B cell (primary cell): ENCODE measurements around the gene ABCA12. TPM values are rescaled to one million over a fixed set of nuclear protein-coding genes. Genes with fewer than 3 reads are reported as not detected.
"Not testable (repeated sequence)": the region's sequence is repeated elsewhere in the genome, so short reads cannot be mapped to it uniquely, and the experiment has no call there.

ENCODE experiments used
- ATAC-seq: fragments of 200-7000 bp; cut with Tn5 transposase; one replicate; pipeline ENCODE4 v1.10.0; 2021; ENCODE audit warnings: low read depth, mild to moderate bottlenecking, moderate number of reproducible peaks, moderate library complexity
- CTCF ChIA-PET: fragments of 350-600 bp; sonication (Branson Sonifier 250); formaldehyde crosslinking; loops from one replicate; lab custom pipeline; 2021; ENCODE audit warnings: antibody characterized with exemption, inconsistent platforms; lab: Charles Lee
- POLR2A ChIA-PET: fragments of 350-600 bp; sonication (Branson Sonifier 250); formaldehyde crosslinking; loops from one replicate; lab custom pipeline; 2021; ENCODE audit warnings: antibody characterized with exemption; lab: Charles Lee
- DNase-seq: peaks from one replicate; pipeline ENCODE4 v3.0.0; 2013
- H2AFZ ChIP-seq: 2 replicates; pipeline ENCODE4 v1.6.1; 2012; ENCODE audit warnings: mild to moderate bottlenecking, low read depth, low read length; ENCODE audit not compliant: insufficient read depth, poor library complexity, severe bottlenecking
- H3K27ac ChIP-seq, 2 donors: 1 replicate in 1 of 2; 2 replicates in 1 of 2; pipeline ENCODE4 v1.5.1; 2012 to 2013; ENCODE audit warnings: low read length in 2 of 2, mild to moderate bottlenecking in 2 of 2, moderate library complexity in 1 of 2
- H3K27me3 ChIP-seq, 4 experiments: fragments of 200-600 bp in 1 of 4; sonication (generic) in 1 of 4; replicated peaks in 1 of 4; 1 replicate in 2 of 4; 2 replicates in 2 of 4; pipeline versions ENCODE4 v1.6.1 to v1.7.0; 2013 to 2016; ENCODE audit warnings: low read length in 3 of 4, mild to moderate bottlenecking in 2 of 4, mixed read lengths in 1 of 4, moderate library complexity in 1 of 4; ENCODE audit not compliant: insufficient read depth in 4 of 4, control insufficient read depth in 3 of 4; ENCODE audit errors: control extremely low read depth in 1 of 4
- H3K36me3 ChIP-seq, 2 experiments: replicated peaks in 1 of 2; 1 replicate in 1 of 2; 2 replicates in 1 of 2; pipeline versions ENCODE4 v1.6.1 to v1.7.1; 2013; ENCODE audit warnings: low read length in 1 of 2; ENCODE audit not compliant: insufficient read depth in 2 of 2, control insufficient read depth in 1 of 2; ENCODE audit errors: control extremely low read depth in 1 of 2, extremely low read depth in 1 of 2
- H3K4me1 ChIP-seq, 2 donors: fragments of 200-600 bp in 1 of 2; sonication (generic) in 1 of 2; 1 replicate in 1 of 2; 2 replicates in 1 of 2; pipeline versions ENCODE4 v1.5.1 to v1.6.1; 2013 to 2017; ENCODE audit warnings: low read length in 2 of 2; ENCODE audit not compliant: control insufficient read depth in 2 of 2, insufficient read depth in 2 of 2
- H3K4me2 ChIP-seq: replicated peaks from 2 replicates; pipeline ENCODE3; 2012; ENCODE audit warnings: mild to moderate bottlenecking, low read depth, low read length; ENCODE audit not compliant: poor library complexity, severe bottlenecking
- H3K4me3 ChIP-seq, 5 experiments: fragments of 200-600 bp in 1 of 5; sonication (generic) in 1 of 5; 1 replicate in 3 of 5; 2 replicates in 2 of 5; pipeline versions ENCODE4 v1.5.1 to v1.7.0; 2011 to 2016; ENCODE audit warnings: low read length in 4 of 5, mild to moderate bottlenecking in 4 of 5, low read depth in 2 of 5, control low read depth in 1 of 5, moderate library complexity in 1 of 5; ENCODE audit not compliant: insufficient read depth in 1 of 5; ENCODE audit errors: control extremely low read depth in 1 of 5, extremely low read depth in 1 of 5
- H3K79me2 ChIP-seq: fragments of 200-600 bp; sonication (generic); one replicate; pipeline ENCODE4 v1.6.0; 2016; ENCODE audit warnings: low read length; ENCODE audit not compliant: control insufficient read depth, insufficient read depth
- H3K9ac ChIP-seq: fragments of 200-600 bp; sonication (generic); 2 replicates; pipeline ENCODE4 v1.6.1; 2017; ENCODE audit warnings: mild to moderate bottlenecking, low read length, moderate library complexity
- H3K9me3 ChIP-seq, 3 donors: one replicate each; pipeline versions ENCODE4 v1.6.1 to v1.7.1; 2013; ENCODE audit warnings: low read length in 2 of 3; ENCODE audit not compliant: control insufficient read depth in 2 of 3, insufficient read depth in 1 of 3; ENCODE audit errors: control extremely low read depth in 1 of 3
- H4K20me1 ChIP-seq: 2 replicates; pipeline ENCODE4 v1.6.0; 2012; ENCODE audit warnings: mild to moderate bottlenecking, low read length; ENCODE audit not compliant: insufficient read depth, control insufficient read depth, poor library complexity, severe bottlenecking
- H3K27ac Mint-ChIP-seq: one replicate; pipeline ENCODE4 v1.8.0; 2021; ENCODE audit warnings: mixed read lengths
- H3K27me3 Mint-ChIP-seq: one replicate; pipeline ENCODE4 v1.8.0; 2021; ENCODE audit warnings: mixed read lengths
- H3K4me1 Mint-ChIP-seq: one replicate; pipeline ENCODE4 v1.8.0; 2021; ENCODE audit warnings: mixed read lengths
- H3K4me3 Mint-ChIP-seq: one replicate; pipeline ENCODE4 v1.8.0; 2021; ENCODE audit warnings: mixed read lengths
- H3K9me3 Mint-ChIP-seq: one replicate; pipeline ENCODE4 v1.8.0; 2022; ENCODE audit warnings: mixed read lengths; ENCODE audit not compliant: insufficient read depth
- EZH2 ChIP-seq: IDR thresholded peaks from 2 replicates; pipeline ENCODE4 v1.6.1; 2012; ENCODE audit warnings: borderline replicate concordance, low read depth, mild to moderate bottlenecking, moderate library complexity, low read length; ENCODE audit not compliant: insufficient read depth, poor library complexity, severe bottlenecking
- WGBS: methylation state at CpG from one replicate; pipeline ENCODE4 v1.1.5; 2013; ENCODE audit warnings: missing lambda C conversion rate; ENCODE audit not compliant: insufficient coverage; 5-methylcytosine and 5-hydroxymethylcytosine counted together
- intact Hi-C: fragments of 100-400 bp; cut with micrococcal nuclease; formaldehyde crosslinking; loops from one replicate; pipeline ENCODE4 v1.10.0; 2022
- polyA plus RNA-seq: library from polyadenylated mRNA; depleted of rRNA; stranded (reverse); fragments of >200 nt; gene quantifications from 2 replicates; pipeline ENCODE4 v1.2.3, GENCODE V29; 2012
- total RNA-seq, 2 donors: library from RNA; stranded (reverse); fragments of 120-200 nt in 1 of 2; gene quantifications; 1 replicate in 1 of 2; 2 replicates in 1 of 2; pipeline versions ENCODE4 v1.2.3 to v1.2.4, GENCODE V29; 2013 to 2022
- TF ChIP-seq, protein P1 (sequence below): fragments of 200-600 bp; IDR thresholded peaks from one replicate; pipeline ENCODE4 v1.8.0; 2022; ENCODE audit warnings: antibody characterized with exemption, mild to moderate bottlenecking

The ABCA12 gene
- total and polyA plus RNA-seq, 2 donors (not counting 1 experiment from before 2014, with no cell fraction given), result not detected

DNA sequence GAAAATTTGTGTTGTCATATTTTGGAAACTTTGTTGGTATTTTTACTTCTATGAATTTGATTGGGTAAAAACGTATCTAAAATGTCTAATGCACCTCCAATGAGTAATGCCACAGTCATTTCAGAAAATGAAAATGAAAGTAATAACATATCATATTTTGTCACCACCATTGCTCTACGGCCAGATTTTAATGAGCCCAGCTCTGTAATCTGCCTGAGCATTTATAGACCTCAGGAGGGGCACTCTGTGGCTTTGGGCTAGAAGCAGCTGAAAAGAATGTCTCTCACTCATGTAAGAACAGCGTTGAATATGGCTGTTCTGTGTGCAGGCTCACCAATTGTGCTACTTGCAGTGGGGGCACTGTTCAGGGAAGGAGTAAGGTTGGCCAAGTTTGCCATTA is 32.7 kb upstream of the ABCA12 start:
- Histone ChIP-seq H3K9me3 (no peaks in the 10 kb centered on the region), H3K9ac (peak overlapping the region; percentile 37), H3K36me3 (no peaks in the 10 kb centered on the region), H3K4me1 (no peaks in the 10 kb centered on the region), H4K20me1 (no peaks in the 10 kb centered on the region), H3K4me2 (peak overlapping the region; percentile 52), H3K27ac (no peak overlapping the region), H3K79me2 (no peaks in the 10 kb centered on the region), H3K27me3 (no peaks in the 10 kb centered on the region), H3K4me3 (peak overlapping the region in 2 of 5 experiments; percentile 18 to 41), H2AFZ (peak overlapping the region; percentile 52)
- ATAC-seq, result no peak
- 78% methylated on average over 1 of the region's 3 CpGs for WGBS
- CTCF ChIA-PET, result no interaction called here
- Mint-ChIP-seq H3K9me3 (no peaks in the 10 kb centered on the region), H3K27ac (no peak overlapping the region), H3K4me1 (peaks cover 5% of the 10 kb centered on the region), H3K4me3 (peak overlapping the region; percentile 63), H3K27me3 (no peaks in the 10 kb centered on the region)
- POLR2A ChIA-PET, result no interaction called here
- DNase-seq, result no peak
- TF ChIP-seq, protein P1, sequence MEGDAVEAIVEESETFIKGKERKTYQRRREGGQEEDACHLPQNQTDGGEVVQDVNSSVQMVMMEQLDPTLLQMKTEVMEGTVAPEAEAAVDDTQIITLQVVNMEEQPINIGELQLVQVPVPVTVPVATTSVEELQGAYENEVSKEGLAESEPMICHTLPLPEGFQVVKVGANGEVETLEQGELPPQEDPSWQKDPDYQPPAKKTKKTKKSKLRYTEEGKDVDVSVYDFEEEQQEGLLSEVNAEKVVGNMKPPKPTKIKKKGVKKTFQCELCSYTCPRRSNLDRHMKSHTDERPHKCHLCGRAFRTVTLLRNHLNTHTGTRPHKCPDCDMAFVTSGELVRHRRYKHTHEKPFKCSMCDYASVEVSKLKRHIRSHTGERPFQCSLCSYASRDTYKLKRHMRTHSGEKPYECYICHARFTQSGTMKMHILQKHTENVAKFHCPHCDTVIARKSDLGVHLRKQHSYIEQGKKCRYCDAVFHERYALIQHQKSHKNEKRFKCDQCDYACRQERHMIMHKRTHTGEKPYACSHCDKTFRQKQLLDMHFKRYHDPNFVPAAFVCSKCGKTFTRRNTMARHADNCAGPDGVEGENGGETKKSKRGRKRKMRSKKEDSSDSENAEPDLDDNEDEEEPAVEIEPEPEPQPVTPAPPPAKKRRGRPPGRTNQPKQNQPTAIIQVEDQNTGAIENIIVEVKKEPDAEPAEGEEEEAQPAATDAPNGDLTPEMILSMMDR, result no peak
- TF ChIP-seq EZH2, result no peak
- intact Hi-C loops, result no loop called here

DNA sequence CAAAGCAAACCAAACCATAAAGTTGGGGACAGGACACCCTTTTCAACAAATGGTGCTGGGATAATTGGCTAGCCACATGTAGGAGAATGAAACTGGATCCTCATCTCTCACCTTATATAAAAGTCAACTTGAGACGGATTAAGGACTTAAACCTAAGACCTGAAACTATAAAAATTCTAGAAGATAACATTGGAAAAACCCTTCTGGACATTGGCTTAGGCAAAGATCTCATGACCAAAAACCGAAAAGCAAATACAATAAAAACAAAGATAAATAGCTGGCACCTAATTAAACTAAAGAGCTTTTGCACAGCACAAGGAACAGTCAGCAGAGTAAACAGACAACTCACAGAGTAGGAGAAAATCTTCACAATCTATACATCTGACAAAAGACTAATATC is 28.1 kb upstream of the ABCA12 start:
- DNase-seq, CTCF ChIA-PET, ATAC-seq, H3K27ac Mint-ChIP-seq, H3K4me3 Mint-ChIP-seq, H3K27ac ChIP-seq, POLR2A ChIA-PET, H3K4me1 ChIP-seq, H3K9ac ChIP-seq, H3K9me3 Mint-ChIP-seq, H3K4me3 ChIP-seq, H3K27me3 Mint-ChIP-seq, H3K27me3 ChIP-seq, H3K4me1 Mint-ChIP-seq, H3K4me2 ChIP-seq, H3K79me2 ChIP-seq, H4K20me1 ChIP-seq, intact Hi-C loops, H2AFZ ChIP-seq, H3K36me3 ChIP-seq, H3K9me3 ChIP-seq: not testable (repeated sequence)
- no CpG with 5 or more reads among the region's 2 CpGs for WGBS

DNA sequence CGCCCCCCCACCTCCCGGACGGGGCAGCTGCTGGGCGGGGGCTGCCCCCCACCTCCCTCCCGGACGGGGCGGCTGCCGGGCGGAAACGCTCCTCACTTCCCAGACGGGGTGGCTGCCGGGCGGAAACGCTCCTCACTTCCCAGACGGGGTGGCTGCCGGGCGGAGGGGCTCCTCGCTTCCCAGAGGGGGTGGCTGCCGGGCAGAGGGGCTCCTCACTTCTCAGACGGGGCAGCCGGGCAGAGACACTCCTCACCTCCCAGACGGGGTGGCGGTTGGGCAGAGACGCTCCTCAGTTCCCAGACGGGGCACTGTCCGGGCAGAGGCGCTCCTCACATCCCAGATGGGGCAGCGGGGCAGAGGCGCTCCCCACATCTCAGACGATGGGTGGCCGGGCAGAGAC is 24.9 kb upstream of the ABCA12 start:
- over 99% methylated on average over 25 of the region's 31 CpGs for WGBS
- H3K27ac ChIP-seq, POLR2A ChIA-PET: not testable (repeated sequence)

More for the DNA sequence above, 24.9 kb upstream of the ABCA12 start:
- H3K4me1 ChIP-seq, CTCF ChIA-PET, H3K27ac Mint-ChIP-seq, H3K27me3 ChIP-seq, H4K20me1 ChIP-seq, H3K79me2 ChIP-seq, DNase-seq, H3K9ac ChIP-seq, H3K9me3 ChIP-seq, H3K4me3 Mint-ChIP-seq, H3K36me3 ChIP-seq, intact Hi-C loops, H3K27me3 Mint-ChIP-seq, H2AFZ ChIP-seq, H3K9me3 Mint-ChIP-seq, H3K4me1 Mint-ChIP-seq, H3K4me2 ChIP-seq, H3K4me3 ChIP-seq, ATAC-seq: not testable (repeated sequence)
